ENCODE results near the gene NDUFC2. TPM values are rescaled to one million over a fixed set of nuclear protein-coding genes. Genes with fewer than 3 reads are reported as not detected.

Gene NDUFC2
- total and polyA plus RNA-seq, 7 experiments from 2014 or later, result 43.4 to 189 (median 72.9) TPM

DNA sequence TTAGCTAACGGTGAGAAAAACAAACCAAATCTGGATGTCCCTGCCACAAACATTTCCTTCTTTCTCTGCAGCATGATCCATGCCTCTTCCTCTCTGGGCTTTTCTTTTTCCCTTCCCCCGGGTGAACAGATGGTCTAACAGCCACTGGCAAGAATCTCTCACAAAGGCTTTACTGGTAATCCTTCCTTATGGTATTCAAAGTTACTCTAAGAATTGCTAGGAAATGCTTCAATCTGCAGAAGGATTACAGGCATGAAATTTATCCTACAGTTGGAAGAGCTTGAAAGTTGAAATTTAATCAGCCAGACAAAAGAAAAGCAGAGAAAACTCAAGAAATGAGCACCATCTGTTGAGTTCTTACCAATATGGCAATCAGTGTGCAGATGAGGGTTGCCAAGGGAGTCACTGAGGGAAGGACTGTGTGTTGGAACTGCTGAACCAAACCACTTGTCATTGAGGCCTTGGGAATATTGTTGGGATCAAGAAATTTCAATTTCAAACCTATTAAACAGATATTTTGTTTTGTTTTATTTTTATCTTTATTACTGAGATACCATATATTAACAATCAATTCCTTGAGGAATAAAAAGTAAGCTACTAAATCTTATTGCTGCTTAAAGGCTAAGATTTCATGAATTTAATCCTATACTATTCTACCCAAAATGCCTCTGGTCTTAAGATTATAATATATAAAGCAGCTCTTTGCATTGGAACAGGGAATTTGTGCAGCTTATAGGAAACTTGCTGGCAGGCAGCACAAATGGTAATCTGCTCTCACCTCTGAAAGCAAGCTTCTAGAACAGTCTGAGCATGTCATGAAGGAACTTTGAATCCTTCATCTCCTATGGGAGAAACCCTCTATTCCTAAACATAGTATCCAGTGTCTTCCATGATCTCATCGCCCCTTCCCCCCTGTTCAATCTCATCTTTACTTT lies 29.7 kb upstream of the NDUFC2 start:
- DNase-seq, result no peak
- intact Hi-C loops (cut with micrococcal nuclease), result no loop called here

DNA sequence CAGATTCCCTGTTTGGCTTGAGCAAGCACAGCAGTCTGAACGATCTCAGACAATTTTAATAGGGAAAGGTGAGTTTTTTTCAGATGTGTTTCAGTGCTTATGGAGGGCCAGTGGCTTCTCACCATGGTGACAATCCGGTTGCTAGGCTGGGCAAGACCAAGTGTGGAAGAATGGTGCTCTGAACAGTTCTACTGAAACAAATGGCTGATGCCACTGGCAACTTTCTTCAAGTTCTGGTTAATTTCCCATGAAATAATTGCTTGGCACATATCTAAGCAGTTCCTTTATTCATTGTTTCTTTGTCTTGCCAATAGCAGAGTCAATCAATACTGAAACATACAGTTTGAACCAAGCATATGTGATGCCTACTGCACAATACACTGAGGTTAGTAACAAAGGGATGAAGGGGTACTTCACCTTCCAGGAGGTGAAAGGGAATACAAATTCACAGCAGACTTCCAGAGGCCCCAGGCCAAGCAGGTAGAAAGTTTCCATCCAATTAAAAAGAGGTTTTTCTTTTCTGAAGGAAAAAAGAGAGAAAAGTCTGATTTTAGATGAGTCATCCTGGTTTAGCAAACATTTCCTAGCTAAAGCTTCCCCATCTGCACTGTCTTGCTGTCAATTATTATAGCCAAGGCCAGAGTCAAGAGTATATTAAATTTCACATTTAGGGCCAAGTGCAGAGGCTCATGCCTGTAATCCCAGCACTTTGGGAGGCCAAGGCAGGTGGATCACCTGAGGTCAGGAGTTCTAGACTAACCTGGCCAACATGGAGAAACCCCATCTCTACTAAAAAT lies 21.2 kb upstream of the NDUFC2 start:
- DNase-seq (no peak), ATAC-seq (no peak)
- Mint-ChIP-seq H3K9me3 (no peaks in the 10 kb centered on the region), H3K36me3 (peaks cover 18 to 52% (median 30%) of the 10 kb centered on the region in 5 donors), H3K4me1 (peaks cover 0 to under 1% (median 0%) of the 10 kb centered on the region in 7 donors), H3K27me3 (no peaks in the 10 kb centered on the region), H3K4me3 (no peak overlapping the region), H3K27ac (no peak overlapping the region)
- no peaks in the 10 kb centered on the region for H3K9me3 ChIP-seq (ENCODE audit: control insufficient read depth in 2 of 3, low read length in 3 of 3)
- intact Hi-C loops (cut with micrococcal nuclease), result no loop called here
- ChIA-PET CTCF (no interaction called here), POLR2A (no interaction called here)
- no peak overlapping the region for H3K4me3 ChIP-seq (ENCODE audit: low read length)
- no peaks in the 10 kb centered on the region for H3K4me1 ChIP-seq (ENCODE audit: control insufficient read depth in 2 of 2, insufficient read depth in 2 of 2, low read length in 2 of 2)
- peaks cover 0 to 40% (median 0%) of the 10 kb centered on the region in 3 experiments for H3K36me3 ChIP-seq (ENCODE audit: control insufficient read depth in 2 of 3, insufficient read depth in 3 of 3, low read length in 3 of 3)
- no peaks in the 10 kb centered on the region for H3K27me3 ChIP-seq (ENCODE audit: control insufficient read depth in 2 of 2, insufficient read depth in 2 of 2, low read length in 2 of 2)
- no peak overlapping the region for H3K27ac ChIP-seq (ENCODE audit: low read depth, low read length)

More for the DNA sequence above, 29.7 kb upstream of the NDUFC2 start:
- Mint-ChIP-seq H3K27me3 (no peaks in the 10 kb centered on the region), H3K4me3 (no peak overlapping the region), H3K4me1 (no peaks in the 10 kb centered on the region), H3K36me3 (peaks cover 9 to 50% (median 32%) of the 10 kb centered on the region in 5 donors), H3K9me3 (no peaks in the 10 kb centered on the region), H3K27ac (no peak overlapping the region)
- ATAC-seq, result no peak
- H3K27me3 ChIP-seq (ENCODE audit: control insufficient read depth in 2 of 2, insufficient read depth in 2 of 2, low read length in 2 of 2), result no peaks in the 10 kb centered on the region
- H3K36me3 ChIP-seq (ENCODE audit: control insufficient read depth in 2 of 3, insufficient read depth in 3 of 3, low read length in 3 of 3), result peaks cover 0 to 39% (median 17%) of the 10 kb centered on the region in 3 experiments
- no peaks in the 10 kb centered on the region for H3K9me3 ChIP-seq (ENCODE audit: control insufficient read depth in 2 of 3, low read length in 3 of 3)
- CTCF ChIA-PET, result interaction anchor here (0.6 kb wide), 1 partner anchor 10 kb away, joined by 3 read pairs; no protein-coding TSS in a partner anchor
- POLR2A ChIA-PET, result no interaction called here
- no peaks in the 10 kb centered on the region for H3K4me1 ChIP-seq (ENCODE audit: control insufficient read depth in 2 of 2, insufficient read depth in 2 of 2, low read length in 2 of 2)
- H3K4me3 ChIP-seq (ENCODE audit: low read length), result no peak overlapping the region
- H3K27ac ChIP-seq (ENCODE audit: low read depth, low read length), result no peak overlapping the region

DNA sequence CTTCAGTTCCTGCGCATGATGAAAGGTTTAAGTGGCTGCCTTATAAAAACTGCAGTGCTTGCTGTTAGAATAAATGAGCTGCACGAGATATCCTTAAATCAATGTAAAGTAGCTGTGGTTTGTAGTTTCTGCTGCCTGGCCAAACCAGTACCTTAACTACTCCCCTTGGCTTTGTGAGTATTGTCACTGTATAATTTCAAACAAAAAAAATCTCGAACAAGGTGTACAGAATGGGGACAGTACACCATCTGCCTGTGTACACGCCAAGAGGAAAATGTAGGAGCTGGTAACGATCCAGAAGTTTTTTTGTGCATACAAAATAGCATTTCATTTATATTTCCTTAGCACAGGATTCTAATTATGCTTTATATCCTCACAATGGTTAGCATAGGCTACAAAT lies 20.6 kb upstream of the NDUFC2 start:
- Histone ChIP-seq H3K4me3 (ENCODE audit: low read length) (no peak overlapping the region), H3K36me3 (ENCODE audit: control insufficient read depth in 2 of 3, insufficient read depth in 3 of 3, low read length in 3 of 3) (peaks cover 0 to 40% (median 0%) of the 10 kb centered on the region in 3 experiments), H3K27ac (ENCODE audit: low read depth, low read length) (no peak overlapping the region), H3K4me1 (ENCODE audit: control insufficient read depth in 2 of 2, insufficient read depth in 2 of 2, low read length in 2 of 2) (no peaks in the 10 kb centered on the region), H3K9me3 (ENCODE audit: control insufficient read depth in 2 of 3, low read length in 3 of 3) (no peaks in the 10 kb centered on the region), H3K27me3 (ENCODE audit: control insufficient read depth in 2 of 2, insufficient read depth in 2 of 2, low read length in 2 of 2) (no peaks in the 10 kb centered on the region)
- DNase-seq (no peak), ATAC-seq (no peak)
- ChIA-PET CTCF (no interaction called here), POLR2A (no interaction called here)
- Mint-ChIP-seq H3K4me3 (no peak overlapping the region), H3K9me3 (no peaks in the 10 kb centered on the region), H3K36me3 (peaks cover 18 to 51% (median 34%) of the 10 kb centered on the region in 5 donors), H3K4me1 (peaks cover 0 to 5% (median 0%) of the 10 kb centered on the region in 7 donors), H3K27ac (no peak overlapping the region), H3K27me3 (no peaks in the 10 kb centered on the region)
- intact Hi-C loops (cut with micrococcal nuclease), result no loop called here

DNA sequence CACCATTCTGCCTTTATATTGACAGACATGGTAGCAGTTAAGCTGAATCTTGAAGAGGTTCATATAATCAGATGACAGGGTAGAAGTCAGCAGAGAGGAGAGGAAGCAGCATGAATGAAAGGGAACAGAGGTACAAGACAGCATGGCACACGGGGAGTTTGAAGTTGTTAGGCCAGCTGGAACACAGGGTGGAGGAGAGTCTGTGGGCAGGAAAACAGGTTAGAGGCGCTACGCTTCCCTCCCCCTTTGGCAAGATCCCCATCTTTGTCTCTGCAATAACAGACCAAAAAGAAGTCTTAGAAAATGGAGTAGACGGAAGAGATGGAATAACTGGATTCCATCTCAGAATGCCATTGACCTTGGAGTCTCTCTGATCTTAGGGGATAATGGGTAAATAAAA lies 20.0 kb upstream of the NDUFC2 start:
- H3K4me1 Mint-ChIP-seq, result peaks cover 0 to 5% (median 0%) of the 10 kb centered on the region in 7 donors
- H3K27me3 Mint-ChIP-seq, result no peaks in the 10 kb centered on the region
- Histone ChIP-seq H3K36me3 (ENCODE audit: control insufficient read depth in 2 of 3, insufficient read depth in 3 of 3, low read length in 3 of 3) (peaks cover 0 to 40% (median 0%) of the 10 kb centered on the region in 3 experiments), H3K27me3 (ENCODE audit: control insufficient read depth in 2 of 2, insufficient read depth in 2 of 2, low read length in 2 of 2) (no peaks in the 10 kb centered on the region), H3K4me1 (ENCODE audit: control insufficient read depth in 2 of 2, insufficient read depth in 2 of 2, low read length in 2 of 2) (no peaks in the 10 kb centered on the region), H3K9me3 (ENCODE audit: control insufficient read depth in 2 of 3, low read length in 3 of 3) (no peaks in the 10 kb centered on the region), H3K4me3 (ENCODE audit: low read length) (no peak overlapping the region), H3K27ac (ENCODE audit: low read depth, low read length) (no peak overlapping the region)
- H3K27ac Mint-ChIP-seq, result no peak overlapping the region
- POLR2A ChIA-PET, result no interaction called here
- no peak for DNase-seq
- no peak for ATAC-seq
- CTCF ChIA-PET, result no interaction called here
- H3K9me3 Mint-ChIP-seq, result no peaks in the 10 kb centered on the region
- H3K4me3 Mint-ChIP-seq, result no peak overlapping the region
- H3K36me3 Mint-ChIP-seq, result peaks cover 18 to 52% (median 34%) of the 10 kb centered on the region in 5 donors
- intact Hi-C loops (cut with micrococcal nuclease), result no loop called here

DNA sequence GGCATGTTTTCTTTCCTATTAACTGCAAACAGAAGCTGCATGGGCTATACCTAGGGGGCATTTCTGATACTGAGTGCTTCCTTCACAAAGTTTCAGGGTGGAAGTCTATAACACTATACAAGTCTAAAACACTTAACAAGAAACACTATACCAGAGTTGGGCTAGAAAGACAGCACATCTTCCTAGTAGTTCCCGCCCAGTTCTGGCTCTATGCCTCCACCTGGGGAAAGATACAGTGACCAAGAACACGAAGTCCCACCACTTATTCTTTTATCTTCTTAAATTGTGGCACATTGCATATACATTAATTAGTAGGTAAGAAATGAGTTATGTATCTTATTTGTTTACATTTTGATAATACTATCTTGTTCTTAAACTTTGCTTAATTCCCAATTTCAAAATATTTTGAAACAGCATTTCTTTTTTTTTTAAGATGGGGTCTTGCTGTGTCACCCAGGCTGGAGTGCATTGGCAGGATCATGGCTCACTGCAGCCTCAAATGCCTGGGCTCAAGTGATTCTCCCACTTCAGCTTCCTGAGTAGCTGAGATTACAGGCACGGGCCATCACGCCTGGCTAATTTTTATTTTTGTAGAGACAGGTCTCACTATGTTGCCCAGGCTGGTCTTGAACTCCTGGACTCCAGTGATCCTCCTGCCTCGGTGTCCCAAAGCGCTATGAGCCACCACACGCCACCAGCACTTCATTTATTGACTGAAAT lies 18.2 kb upstream of the NDUFC2 start:
- no peak overlapping the region for H3K27ac ChIP-seq (ENCODE audit: low read depth, low read length)
- ChIA-PET POLR2A (no interaction called here), CTCF (interaction anchor here (1.1 kb wide), 1 partner anchor 20 kb away, joined by 3 read pairs; no protein-coding TSS in a partner anchor)

DNA sequence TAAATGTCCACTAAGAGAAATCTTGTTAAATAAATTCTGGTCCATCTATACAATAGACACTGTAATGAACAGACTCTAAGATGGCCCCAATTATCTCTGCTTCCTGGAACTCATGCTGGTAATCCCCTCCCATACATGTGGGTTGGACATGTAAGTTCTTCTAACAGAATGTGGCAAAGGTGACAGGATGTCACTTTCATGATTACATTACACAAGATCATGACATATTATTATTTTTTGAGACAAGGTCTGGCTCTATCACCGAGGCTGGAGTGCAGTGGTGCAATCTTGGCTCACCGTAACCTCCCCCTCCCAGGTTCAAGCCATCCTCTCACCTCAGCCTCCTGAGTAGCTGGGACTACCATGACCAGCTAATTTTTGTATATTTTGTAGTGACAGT lies 14.6 kb upstream of the NDUFC2 start:
- H3K27me3 Mint-ChIP-seq, result no peaks in the 10 kb centered on the region
- ChIA-PET POLR2A (no interaction called here), CTCF (no interaction called here)
- DNase-seq (no peak), ATAC-seq (peak; percentile 57)
- Histone ChIP-seq H3K27ac (ENCODE audit: low read depth, low read length) (no peak overlapping the region), H3K9me3 (ENCODE audit: control insufficient read depth in 2 of 3, low read length in 3 of 3) (no peaks in the 10 kb centered on the region), H3K4me3 (ENCODE audit: low read length) (no peak overlapping the region), H3K27me3 (ENCODE audit: control insufficient read depth in 2 of 2, insufficient read depth in 2 of 2, low read length in 2 of 2) (no peaks in the 10 kb centered on the region), H3K36me3 (ENCODE audit: control insufficient read depth in 2 of 3, insufficient read depth in 3 of 3, low read length in 3 of 3) (peaks cover 0 to 13% (median 0%) of the 10 kb centered on the region in 3 experiments), H3K4me1 (ENCODE audit: control insufficient read depth in 2 of 2, insufficient read depth in 2 of 2, low read length in 2 of 2) (peaks cover 0 to 3% of the 10 kb centered on the region in 2 donors)
- H3K9me3 Mint-ChIP-seq, result peaks cover 0 to 3% (median 0%) of the 10 kb centered on the region in 11 donors
- peaks cover 6 to 37% (median 17%) of the 10 kb centered on the region in 5 donors for H3K36me3 Mint-ChIP-seq
- intact Hi-C loops (cut with micrococcal nuclease), result no loop called here
- H3K4me3 Mint-ChIP-seq, result no peak overlapping the region
- H3K27ac Mint-ChIP-seq, result peak overlapping the region in 1 of 9 donors; percentile 86
- H3K4me1 Mint-ChIP-seq, result peaks cover 0 to 12% (median 0%) of the 10 kb centered on the region in 7 donors

More for the DNA sequence above, 18.2 kb upstream of the NDUFC2 start:
- no peak overlapping the region for H3K27ac Mint-ChIP-seq
- H3K4me1 ChIP-seq (ENCODE audit: control insufficient read depth in 2 of 2, insufficient read depth in 2 of 2, low read length in 2 of 2), result peaks cover 0 to 3% of the 10 kb centered on the region in 2 donors
- H3K27me3 ChIP-seq (ENCODE audit: control insufficient read depth in 2 of 2, insufficient read depth in 2 of 2, low read length in 2 of 2), result no peaks in the 10 kb centered on the region
- H3K9me3 Mint-ChIP-seq, result no peaks in the 10 kb centered on the region
- no peak overlapping the region for H3K4me3 ChIP-seq (ENCODE audit: low read length)
- H3K27me3 Mint-ChIP-seq, result no peaks in the 10 kb centered on the region
- H3K9me3 ChIP-seq (ENCODE audit: control insufficient read depth in 2 of 3, low read length in 3 of 3), result no peaks in the 10 kb centered on the region
- H3K4me3 Mint-ChIP-seq, result no peak overlapping the region
- no peak for ATAC-seq
- H3K4me1 Mint-ChIP-seq, result peaks cover 0 to 12% (median 0%) of the 10 kb centered on the region in 7 donors
- H3K36me3 Mint-ChIP-seq, result peaks cover 18 to 45% (median 31%) of the 10 kb centered on the region in 5 donors
- DNase-seq, result no peak
- intact Hi-C loops (cut with micrococcal nuclease), result no loop called here
- H3K36me3 ChIP-seq (ENCODE audit: control insufficient read depth in 2 of 3, insufficient read depth in 3 of 3, low read length in 3 of 3), result peaks cover 0 to 40% (median 0%) of the 10 kb centered on the region in 3 experiments
